Spinal cord (tissue), 10 donors: ENCODE data around the gene DYRK3. TPM values are rescaled to one million over a fixed set of nuclear protein-coding genes. Genes with fewer than 3 reads are reported as not detected.

Experiments used
- DNase-seq, 6 donors: peaks; one replicate each; pipeline versions ENCODE4 v3.0.0 to v3.0.0-alpha.2; 2013 to 2015; ENCODE audit warnings: low spot score in 6 of 6, low read depth in 4 of 6
- H3K27ac ChIP-seq: one replicate; pipeline ENCODE4 v1.5.1; 2013; ENCODE audit warnings: low read depth, low read length, control low read depth
- H3K27me3 ChIP-seq: one replicate; pipeline ENCODE4 v1.6.1; 2013; ENCODE audit warnings: low read length; ENCODE audit not compliant: control insufficient read depth, insufficient read depth
- H3K36me3 ChIP-seq: one replicate; pipeline ENCODE4 v1.6.1; 2013; ENCODE audit warnings: low read length; ENCODE audit not compliant: control insufficient read depth, insufficient read depth
- H3K4me1 ChIP-seq: one replicate; pipeline ENCODE4 v1.6.1; 2013; ENCODE audit warnings: low read length; ENCODE audit not compliant: control insufficient read depth, insufficient read depth
- H3K4me3 ChIP-seq: one replicate; pipeline ENCODE4 v1.5.1; 2013; ENCODE audit warnings: low read depth, low read length, control low read depth
- H3K9me3 ChIP-seq: one replicate; pipeline ENCODE4 v1.6.1; 2013; ENCODE audit warnings: low read length; ENCODE audit not compliant: control insufficient read depth, insufficient read depth
- WGBS: methylation state at CpG from one replicate; pipeline ENCODE4 v1.1.5; 2013; ENCODE audit warnings: missing lambda C conversion rate; ENCODE audit not compliant: insufficient coverage; 5-methylcytosine and 5-hydroxymethylcytosine counted together
- polyA plus RNA-seq, 2 donors: library from polyadenylated mRNA; unstranded; fragments of 120-200 nt; gene quantifications; one replicate each; pipeline ENCODE4 v1.2.1, GENCODE V29; 2013; ENCODE audit not compliant: insufficient read length in 2 of 2
- total RNA-seq, 2 donors: library from RNA; depleted of rRNA in 1 of 2; stranded (reverse); fragments of 120-200 nt in 1 of 2; fragments of >200 nt in 1 of 2; gene quantifications; one replicate each; pipeline versions ENCODE4 v1.2.3 to v1.2.4, GENCODE V29; 2013 to 2014
- donor health status: healthy.

The DYRK3 gene
- total and polyA plus RNA-seq, 4 donors: 8.3 to 10.9 (median 9.9) TPM

- H3K9me3 ChIP-seq: no peaks in the 10 kb centered on the region
- WGBS: 98% methylated on average over 6 of the region's 7 CpGs
- no peaks in the 10 kb centered on the region for H3K4me1 ChIP-seq
- H3K27me3 ChIP-seq: no peaks in the 10 kb centered on the region
- H3K27ac ChIP-seq: no peak overlapping the region
- H3K36me3 ChIP-seq: peaks cover 46% of the 10 kb centered on the region
- no peak overlapping the region for H3K4me3 ChIP-seq
- no peak for DNase-seq
Observed at GRCh38 chr1:206593351-206593925, 41.9 kb upstream of the DYRK3 start.

GRCh38 chr1:206595581-206596318, 39.6 kb upstream of the DYRK3 start:
- Histone ChIP-seq H3K27me3 (no peaks in the 10 kb centered on the region), H3K4me3 (no peak overlapping the region), H3K27ac (no peak overlapping the region), H3K36me3 (peaks cover 64% of the 10 kb centered on the region), H3K9me3 (no peaks in the 10 kb centered on the region), H3K4me1 (no peaks in the 10 kb centered on the region)
- WGBS: 97% methylated on average over 3 of the region's 7 CpGs
- DNase-seq: no peak

- H3K27me3 ChIP-seq: no peaks in the 10 kb centered on the region
- no peak overlapping the region for H3K4me3 ChIP-seq
- H3K4me1 ChIP-seq: no peaks in the 10 kb centered on the region
- peaks cover 69% of the 10 kb centered on the region for H3K36me3 ChIP-seq
- H3K27ac ChIP-seq: no peak overlapping the region
- no peaks in the 10 kb centered on the region for H3K9me3 ChIP-seq
- no CpG with 5 or more reads among the region's 1 CpG for WGBS
- no peak for DNase-seq
Observed at GRCh38 chr1:206596319-206596666, 39.0 kb upstream of the DYRK3 start.

GRCh38 chr1:206600527-206600926, 34.8 kb upstream of the DYRK3 start:
- H3K9me3 ChIP-seq: no peaks in the 10 kb centered on the region
- no peak overlapping the region for H3K27ac ChIP-seq
- H3K4me3 ChIP-seq: no peak overlapping the region
- H3K36me3 ChIP-seq: peaks cover 72% of the 10 kb centered on the region
- H3K27me3 ChIP-seq: no peaks in the 10 kb centered on the region
- 100% methylated on average over 1 of the region's 3 CpGs for WGBS
- H3K4me1 ChIP-seq: no peaks in the 10 kb centered on the region
- no peak for DNase-seq

- Histone ChIP-seq H3K36me3 (peaks cover 43% of the 10 kb centered on the region), H3K27me3 (no peaks in the 10 kb centered on the region), H3K4me1 (no peaks in the 10 kb centered on the region), H3K4me3 (no peak overlapping the region), H3K27ac (no peak overlapping the region), H3K9me3 (no peaks in the 10 kb centered on the region)
- WGBS: 88% methylated on average over 4 of the region's 5 CpGs
- no peak for DNase-seq
Observed at GRCh38 chr1:206604861-206605260, 30.5 kb upstream of the DYRK3 start.

- peak in 2 of 6 donors; percentile 28 to 63 for DNase-seq
- H3K9me3 ChIP-seq: no peaks in the 10 kb centered on the region
- no peak overlapping the region for H3K27ac ChIP-seq
- peaks cover 4% of the 10 kb centered on the region for H3K4me1 ChIP-seq
- no CpG with 5 or more reads among the region's 3 CpGs for WGBS
- no peak overlapping the region for H3K4me3 ChIP-seq
- no peaks in the 10 kb centered on the region for H3K27me3 ChIP-seq
- peaks cover 25% of the 10 kb centered on the region for H3K36me3 ChIP-seq
Observed at GRCh38 chr1:206606867-206607266, 28.5 kb upstream of the DYRK3 start.

- Histone ChIP-seq H3K27ac (no peak overlapping the region), H3K4me3 (no peak overlapping the region), H3K9me3 (no peaks in the 10 kb centered on the region), H3K4me1 (peaks cover 12% of the 10 kb centered on the region), H3K27me3 (no peaks in the 10 kb centered on the region), H3K36me3 (peaks cover 12% of the 10 kb centered on the region)
- DNase-seq: peak in 2 of 6 donors; percentile 38 to 66
- WGBS: 83% methylated on average over 4 of the region's 7 CpGs
Observed at GRCh38 chr1:206608108-206608698, 27.1 kb upstream of the DYRK3 start.

GRCh38 chr1:206609229-206609991, 25.9 kb upstream of the DYRK3 start:
- no peak overlapping the region for H3K27ac ChIP-seq
- no peaks in the 10 kb centered on the region for H3K9me3 ChIP-seq
- H3K4me3 ChIP-seq: no peak overlapping the region
- H3K4me1 ChIP-seq: peaks cover 12% of the 10 kb centered on the region
- 78% methylated on average over 1 of the region's 4 CpGs for WGBS
- peaks cover 5% of the 10 kb centered on the region for H3K36me3 ChIP-seq
- DNase-seq: no peak
- no peaks in the 10 kb centered on the region for H3K27me3 ChIP-seq

GRCh38 chr1:206612129-206612876, 23.0 kb upstream of the DYRK3 start, which contains the start of gene EIF2D:
Gene EIF2D (minus strand): TSS chr1:206612465. CDS start chr1:206612342, 123 bp downstream.
- WGBS: under 1% methylated on average over 41 of the region's 48 CpGs
- Histone ChIP-seq H3K9me3 (no peaks in the 10 kb centered on the region), H3K4me1 (peaks cover 12% of the 10 kb centered on the region), H3K27me3 (no peaks in the 10 kb centered on the region), H3K4me3 (peak within 1 kb of the TSS; percentile 76), H3K27ac (peak within 1 kb of the TSS; percentile 82), H3K36me3 (peaks cover 2% of the 10 kb centered on the region)
- peak; percentile 82 to 98 (median 91) for DNase-seq
